Upper lobe of right lung (tissue), 1 donor: ENCODE measurements around the gene KYAT1. TPM values are rescaled to one million over a fixed set of nuclear protein-coding genes. Genes with fewer than 3 reads are reported as not detected.
"Not testable (repeated sequence)": the region's sequence is repeated elsewhere in the genome, so short reads cannot be mapped to it uniquely, and the experiment has no call there.

Source experiments
- ATAC-seq: fragments of 200-7000 bp; cut with Tn5 transposase; one replicate; pipeline ENCODE4 v1.9.1; 2020; ENCODE audit warnings: mild to moderate bottlenecking, moderate library complexity
- DNase-seq: peaks from one replicate; pipeline ENCODE4 v3.0.0-alpha.2; 2020
- H3K27ac ChIP-seq: fragments of 200-600 bp; one replicate; pipeline ENCODE4 v1.8.0; 2022
- H3K27me3 ChIP-seq: fragments of 200-600 bp; one replicate; pipeline ENCODE4 v1.8.0; 2022; ENCODE audit warnings: mild to moderate bottlenecking
- H3K36me3 ChIP-seq: fragments of 200-600 bp; one replicate; pipeline ENCODE4 v1.8.0; 2022
- H3K4me1 ChIP-seq: fragments of 200-600 bp; one replicate; pipeline ENCODE4 v1.8.0; 2022
- H3K4me3 ChIP-seq: fragments of 200-600 bp; one replicate; pipeline ENCODE4 v1.8.0; 2022; ENCODE audit warnings: mild to moderate bottlenecking
- H3K9me3 ChIP-seq: fragments of 200-600 bp; one replicate; pipeline ENCODE4 v1.8.0; 2022
- intact Hi-C: fragments of 100-400 bp; cut with DNase I; formaldehyde crosslinking; loops from one replicate; pipeline ENCODE4 v1.11.0; 2022
- total RNA-seq: library from RNA; stranded (reverse); fragmentation: NEBNext Ultra II Directional; extraction: Animal tissue kit (Norgen Biotek cat#: 25700); gene quantifications from one replicate; pipeline ENCODE4 v1.2.1, GENCODE V29; 2021
- TF ChIP-seq, protein P1 (sequence below): fragments of 200-600 bp; IDR thresholded peaks from one replicate; pipeline ENCODE4 v1.8.0; 2022; ENCODE audit warnings: antibody characterized with exemption
- donor health status: DM: no; HTN: yes; CAD: no; lungs with severe emphysema.

KYAT1 gene
- total RNA-seq, 1 donor from 2014 or later, result 6.6 TPM

DNA sequence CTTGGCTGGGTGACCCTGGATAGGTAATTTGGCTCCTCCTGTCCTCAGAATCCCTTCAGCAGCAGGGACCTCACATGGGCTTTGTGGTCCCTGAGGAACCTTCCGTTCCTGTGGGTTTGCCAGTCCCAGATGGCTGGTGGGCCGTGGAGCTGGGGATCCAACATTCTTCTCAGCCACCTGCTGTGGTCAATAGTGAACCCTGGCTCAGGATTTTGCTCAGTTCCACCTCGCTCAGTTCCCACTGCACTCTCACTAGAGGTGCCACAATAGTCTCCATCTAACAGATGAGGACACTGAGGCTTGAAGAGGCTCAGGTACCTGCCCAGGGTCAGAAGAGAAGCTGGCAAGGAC lies 35.1 kb downstream of the KYAT1 start:
- Histone ChIP-seq H3K4me1 (no peaks in the 10 kb centered on the region), H3K27ac (no peak overlapping the region), H3K9me3 (no peaks in the 10 kb centered on the region), H3K27me3 (no peaks in the 10 kb centered on the region), H3K36me3 (no peaks in the 10 kb centered on the region), H3K4me3 (no peak overlapping the region)
- DNase-seq (no peak), ATAC-seq (no peak)
- intact Hi-C loops, result no loop called here
- TF ChIP-seq, protein P1, sequence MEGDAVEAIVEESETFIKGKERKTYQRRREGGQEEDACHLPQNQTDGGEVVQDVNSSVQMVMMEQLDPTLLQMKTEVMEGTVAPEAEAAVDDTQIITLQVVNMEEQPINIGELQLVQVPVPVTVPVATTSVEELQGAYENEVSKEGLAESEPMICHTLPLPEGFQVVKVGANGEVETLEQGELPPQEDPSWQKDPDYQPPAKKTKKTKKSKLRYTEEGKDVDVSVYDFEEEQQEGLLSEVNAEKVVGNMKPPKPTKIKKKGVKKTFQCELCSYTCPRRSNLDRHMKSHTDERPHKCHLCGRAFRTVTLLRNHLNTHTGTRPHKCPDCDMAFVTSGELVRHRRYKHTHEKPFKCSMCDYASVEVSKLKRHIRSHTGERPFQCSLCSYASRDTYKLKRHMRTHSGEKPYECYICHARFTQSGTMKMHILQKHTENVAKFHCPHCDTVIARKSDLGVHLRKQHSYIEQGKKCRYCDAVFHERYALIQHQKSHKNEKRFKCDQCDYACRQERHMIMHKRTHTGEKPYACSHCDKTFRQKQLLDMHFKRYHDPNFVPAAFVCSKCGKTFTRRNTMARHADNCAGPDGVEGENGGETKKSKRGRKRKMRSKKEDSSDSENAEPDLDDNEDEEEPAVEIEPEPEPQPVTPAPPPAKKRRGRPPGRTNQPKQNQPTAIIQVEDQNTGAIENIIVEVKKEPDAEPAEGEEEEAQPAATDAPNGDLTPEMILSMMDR, result no peak

DNA sequence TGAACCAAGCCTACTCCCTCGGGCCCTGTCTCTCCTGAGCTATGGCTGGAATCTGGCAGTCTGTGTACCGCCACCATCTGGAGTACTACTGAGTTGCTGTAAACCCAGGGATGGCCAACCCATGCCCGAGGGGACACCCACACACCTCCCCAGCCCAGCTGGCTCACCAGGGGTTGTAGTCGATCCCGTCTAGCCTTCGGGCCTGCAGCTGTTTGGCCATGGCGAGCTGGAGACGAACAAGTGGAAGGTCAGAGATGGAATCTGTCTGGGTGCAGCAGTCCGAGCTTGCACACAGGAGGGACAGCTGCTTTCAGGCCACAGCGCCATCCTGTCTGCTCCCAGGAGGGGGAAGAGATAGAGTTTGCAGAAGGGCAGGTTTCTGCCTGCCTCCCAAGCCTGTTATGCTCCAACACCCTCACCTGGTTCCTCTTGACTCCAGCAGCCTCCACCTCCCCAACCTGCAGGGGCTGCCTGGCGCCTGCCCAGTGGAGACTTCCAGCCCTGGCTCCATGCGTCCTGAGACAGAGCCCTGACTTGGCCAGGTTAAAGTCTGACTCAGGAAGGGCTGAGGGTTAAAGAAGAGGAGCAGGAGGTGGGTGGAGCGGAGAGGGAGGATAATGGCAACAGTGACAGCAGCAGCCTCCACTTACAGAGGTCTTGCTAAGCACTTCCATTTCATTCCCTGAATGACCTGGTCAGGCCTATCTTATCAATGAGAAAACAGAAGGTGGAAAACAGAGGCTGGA lies 36.4 kb downstream of the KYAT1 start:
- H3K36me3 ChIP-seq, result no peaks in the 10 kb centered on the region
- ATAC-seq (peak; percentile 35), DNase-seq (no peak)
- TF ChIP-seq, protein P1, result no peak
- H3K9me3 ChIP-seq, result no peaks in the 10 kb centered on the region
- intact Hi-C loops, result no loop called here
- H3K27ac ChIP-seq, result no peak overlapping the region
- no peaks in the 10 kb centered on the region for H3K4me1 ChIP-seq
- H3K27me3 ChIP-seq, result no peaks in the 10 kb centered on the region
- H3K4me3 ChIP-seq, result no peak overlapping the region

DNA sequence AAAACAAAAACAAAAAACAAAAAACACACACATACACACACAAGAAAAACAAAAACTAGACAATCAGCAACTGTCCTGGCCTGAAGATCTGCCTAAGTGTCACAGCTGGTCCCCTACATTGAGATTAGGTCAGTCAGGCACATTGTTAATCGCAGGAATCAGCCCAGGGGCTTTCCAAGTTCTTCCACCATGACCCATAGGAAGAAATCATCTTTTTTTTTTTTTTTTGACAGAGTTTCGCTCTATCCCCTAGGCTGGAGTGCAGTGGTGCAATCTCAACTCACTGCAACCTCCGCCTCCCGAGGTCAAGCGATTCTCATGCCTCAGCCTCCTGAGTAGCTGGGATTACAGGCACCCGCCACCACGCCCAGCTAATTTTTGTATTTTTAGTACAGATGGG lies 38.6 kb downstream of the KYAT1 start:
- H3K36me3 ChIP-seq, H3K27ac ChIP-seq, ATAC-seq, DNase-seq, H3K9me3 ChIP-seq, H3K4me1 ChIP-seq, H3K27me3 ChIP-seq, intact Hi-C loops, H3K4me3 ChIP-seq: not testable (repeated sequence)

DNA sequence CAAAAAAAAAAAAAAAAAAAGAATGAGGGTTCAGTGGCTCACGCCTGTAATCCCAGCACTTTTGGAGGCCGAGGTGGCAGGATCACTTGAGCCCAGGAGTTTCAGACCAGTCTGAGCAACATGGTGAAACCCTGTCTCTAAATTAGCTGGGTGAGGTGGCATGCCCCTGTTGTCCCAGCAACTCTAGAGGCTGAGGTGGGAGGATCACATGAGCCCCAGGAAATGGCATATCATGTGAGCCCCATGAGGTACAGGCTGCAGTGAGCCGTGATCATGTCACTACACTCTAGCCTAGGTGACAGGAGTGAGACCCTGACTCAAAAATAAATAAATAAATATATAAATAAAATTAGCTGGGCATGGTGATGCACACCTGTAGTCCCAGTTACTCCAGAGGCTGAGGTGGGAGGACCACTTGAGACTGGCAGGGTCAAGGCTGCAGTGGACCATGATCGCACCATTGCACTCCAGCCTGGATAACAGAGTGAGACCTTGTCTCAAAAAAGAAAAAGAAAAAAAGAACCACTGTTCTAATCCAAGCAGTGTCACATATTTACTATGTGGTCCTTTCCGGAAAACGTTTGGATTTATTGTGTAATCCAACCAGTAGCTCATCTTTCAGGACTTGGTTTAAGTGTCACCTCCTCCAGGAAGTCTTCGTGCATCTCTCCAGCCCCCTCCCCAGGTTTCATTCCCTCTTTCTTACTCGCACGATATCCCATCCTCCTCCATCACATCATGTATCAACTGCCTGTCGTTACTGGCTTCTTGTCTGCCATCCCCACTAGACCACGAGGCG lies 39.9 kb downstream of the KYAT1 start:
- no peak for DNase-seq
- no peaks in the 10 kb centered on the region for H3K27me3 ChIP-seq
- H3K27ac ChIP-seq, result no peak overlapping the region
- TF ChIP-seq, protein P1, result no peak
- no peaks in the 10 kb centered on the region for H3K36me3 ChIP-seq
- intact Hi-C loops, result no loop called here
- no peaks in the 10 kb centered on the region for H3K4me1 ChIP-seq
- ATAC-seq, result no peak
- H3K9me3 ChIP-seq, result no peaks in the 10 kb centered on the region
- no peak overlapping the region for H3K4me3 ChIP-seq

DNA sequence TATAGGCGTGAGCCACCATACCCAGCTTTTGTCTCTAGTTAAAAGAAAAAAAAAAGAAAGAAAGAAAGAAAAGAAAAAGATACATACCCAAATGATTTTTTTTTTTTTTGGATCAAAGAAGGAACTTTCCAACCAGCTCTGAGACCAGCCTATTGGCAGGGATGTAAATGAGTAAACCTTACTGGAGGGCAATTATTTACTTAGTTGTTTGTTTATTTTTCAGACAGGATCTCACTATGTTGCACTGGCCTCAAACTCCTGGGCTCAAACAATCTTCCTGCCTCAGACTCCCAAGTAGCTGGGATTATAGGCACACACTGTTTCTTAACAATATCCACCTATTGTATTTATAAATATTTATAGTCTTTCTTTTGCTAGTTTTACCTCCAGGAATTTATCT lies 41.2 kb downstream of the KYAT1 start:
- ATAC-seq, result no peak
- H3K27ac ChIP-seq, result no peak overlapping the region
- H3K27me3 ChIP-seq, result no peaks in the 10 kb centered on the region
- no peaks in the 10 kb centered on the region for H3K9me3 ChIP-seq
- H3K4me1 ChIP-seq, result no peaks in the 10 kb centered on the region
- H3K36me3 ChIP-seq, result no peaks in the 10 kb centered on the region
- TF ChIP-seq, protein P1, result no peak
- no peak for DNase-seq
- intact Hi-C loops, result no loop called here
- H3K4me3 ChIP-seq, result no peak overlapping the region

DNA sequence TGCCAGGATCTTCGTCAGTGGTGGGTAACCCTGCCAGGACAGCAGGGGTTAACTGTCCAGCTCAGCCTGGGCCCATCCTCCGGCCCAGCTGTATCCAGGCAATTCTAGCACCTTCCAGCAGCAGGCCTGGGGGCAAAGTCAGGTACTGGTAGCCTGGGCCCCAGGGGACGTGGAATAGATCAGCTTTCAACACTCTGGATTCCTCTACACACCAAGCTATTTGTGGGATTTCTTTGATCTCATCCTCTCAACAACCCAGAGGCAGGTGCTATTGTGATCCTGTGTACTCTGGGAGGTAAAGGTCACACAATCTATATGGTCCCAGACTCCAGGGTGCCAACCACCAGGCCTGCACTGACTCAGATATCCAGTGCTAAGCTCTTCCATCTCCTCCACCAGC lies 43.4 kb downstream of the KYAT1 start:
- Histone ChIP-seq H3K9me3 (no peaks in the 10 kb centered on the region), H3K27ac (no peak overlapping the region)

More for the DNA sequence above, 43.4 kb downstream of the KYAT1 start:
- TF ChIP-seq, protein P1, result no peak
- H3K36me3 ChIP-seq, result no peaks in the 10 kb centered on the region
- no peaks in the 10 kb centered on the region for H3K27me3 ChIP-seq
- DNase-seq (no peak), ATAC-seq (no peak)
- intact Hi-C loops, result no loop called here
- no peaks in the 10 kb centered on the region for H3K4me1 ChIP-seq
- no peak overlapping the region for H3K4me3 ChIP-seq
